Retina (tissue), 1 donor: ENCODE data around the gene PIK3CA.
A peak's percentile ranks its signal among the peaks of the same experiment; 100 is the strongest.
"Not testable (repeated sequence)": the region's sequence is repeated elsewhere in the genome, so short reads cannot be mapped to it uniquely, and the experiment has no call there.

Source experiments
- DNase-seq: peaks from one replicate; pipeline ENCODE4 v3.0.0-alpha.2; 2016

The PIK3CA gene

DNA sequence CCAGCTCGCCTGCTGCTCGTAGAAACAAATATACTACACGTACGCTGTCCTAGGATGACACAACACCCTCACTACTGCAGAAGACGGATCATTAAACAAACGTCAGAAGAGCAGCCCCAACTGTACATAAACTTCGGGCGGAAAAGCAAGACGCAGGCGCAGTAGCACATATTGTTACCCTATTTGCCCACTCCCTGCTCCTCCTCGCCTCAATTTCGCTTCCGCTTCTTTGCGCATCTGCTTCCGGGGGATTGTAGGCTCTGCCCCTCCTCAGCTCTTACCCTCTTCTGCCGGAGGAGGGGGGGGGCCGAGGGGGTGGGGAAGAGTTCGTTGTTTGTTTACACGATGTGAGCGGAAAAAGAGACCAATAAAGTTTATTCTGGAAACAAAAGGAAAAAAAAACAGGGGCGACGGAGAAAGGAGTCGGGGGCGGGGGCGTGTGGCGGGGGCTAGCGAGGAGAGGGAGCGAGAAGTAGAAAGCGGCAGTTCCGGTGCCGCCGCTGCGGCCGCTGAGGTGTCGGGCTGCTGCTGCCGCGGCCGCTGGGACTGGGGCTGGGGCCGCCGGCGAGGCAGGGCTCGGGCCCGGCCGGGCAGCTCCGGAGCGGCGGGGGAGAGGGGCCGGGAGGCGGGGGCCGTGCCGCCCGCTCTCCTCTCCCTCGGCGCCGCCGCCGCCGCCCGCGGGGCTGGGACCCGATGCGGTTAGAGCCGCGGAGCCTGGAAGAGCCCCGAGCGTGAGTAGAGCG is at the start of gene PIK3CA:
PIK3CA (plus strand) TSS at position 485 of the 743 bp plus-strand sequence. CDS start 50,469 bp downstream, outside the sequence.
- DNase-seq = peak; percentile 93

DNA sequence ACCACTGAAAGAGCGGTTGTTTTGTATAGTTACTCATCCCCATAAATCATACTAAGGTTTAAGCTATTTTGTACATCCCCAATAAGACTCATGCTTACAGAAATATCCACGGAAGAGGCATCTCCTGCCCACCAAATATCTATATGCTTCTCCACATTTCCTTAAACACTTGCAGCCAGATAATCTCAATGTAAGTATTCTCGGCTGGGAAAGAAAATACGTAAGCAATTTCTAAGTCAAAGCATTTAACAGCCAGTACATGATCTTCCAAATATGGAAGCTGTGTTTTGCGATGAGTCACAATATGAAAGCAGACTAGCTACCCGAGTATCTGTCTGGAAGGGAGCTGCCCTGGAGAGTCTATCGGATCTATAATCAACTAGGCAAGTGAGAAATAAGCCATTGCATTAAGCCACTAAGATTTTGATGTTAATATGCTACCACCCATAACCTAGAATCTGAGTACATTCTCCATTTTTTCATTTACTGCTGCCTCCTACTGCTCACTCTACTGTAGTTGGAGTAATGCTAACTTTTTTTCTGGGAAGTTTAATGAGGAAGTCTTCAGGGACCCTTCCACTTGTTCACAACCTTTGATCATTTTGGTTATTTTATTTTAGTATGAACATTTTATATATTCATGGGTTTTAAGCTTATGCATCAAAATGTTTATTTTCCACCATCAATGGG is 49.6 kb upstream of the PIK3CA start:
- DNase-seq = no peak

DNA sequence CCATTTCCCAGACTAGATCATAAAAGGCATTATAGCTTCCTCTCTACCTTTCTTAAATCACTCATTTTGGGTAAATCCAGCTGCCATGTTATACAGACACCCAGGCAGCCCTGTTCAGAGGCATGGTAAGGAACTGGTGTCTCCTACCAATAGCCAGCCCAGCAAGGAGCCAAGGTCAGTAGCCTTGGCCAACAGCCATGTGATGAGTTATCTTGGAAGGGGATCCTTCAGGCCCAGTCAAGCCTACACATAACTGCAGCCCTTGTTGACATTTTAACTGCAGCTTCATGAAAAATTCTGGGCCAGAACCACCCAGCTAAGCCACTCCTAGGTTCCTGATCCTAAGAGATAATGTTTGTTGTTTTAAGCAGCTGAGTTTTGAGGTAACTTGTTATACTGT is 47.5 kb upstream of the PIK3CA start:
- DNase-seq = no peak

DNA sequence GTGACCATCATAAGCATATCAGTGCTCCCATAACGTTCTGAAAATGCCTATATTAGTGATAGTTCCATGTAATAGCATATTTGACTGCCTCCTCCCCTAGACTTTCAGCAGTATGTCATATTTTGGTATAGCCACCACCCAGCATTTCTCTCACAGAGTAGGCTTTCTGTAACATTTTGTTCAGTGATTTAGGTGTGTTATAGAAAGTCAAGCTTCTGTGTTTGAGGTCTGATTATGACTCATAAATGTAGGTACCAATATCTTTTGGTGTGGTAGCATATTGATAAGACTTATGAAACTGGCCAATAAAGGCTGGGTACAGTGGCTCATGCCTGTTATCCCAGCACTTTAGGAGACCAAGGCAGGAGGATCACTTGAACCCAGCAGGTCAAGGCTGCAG is 42.3 kb upstream of the PIK3CA start:
- DNase-seq = no peak

DNA sequence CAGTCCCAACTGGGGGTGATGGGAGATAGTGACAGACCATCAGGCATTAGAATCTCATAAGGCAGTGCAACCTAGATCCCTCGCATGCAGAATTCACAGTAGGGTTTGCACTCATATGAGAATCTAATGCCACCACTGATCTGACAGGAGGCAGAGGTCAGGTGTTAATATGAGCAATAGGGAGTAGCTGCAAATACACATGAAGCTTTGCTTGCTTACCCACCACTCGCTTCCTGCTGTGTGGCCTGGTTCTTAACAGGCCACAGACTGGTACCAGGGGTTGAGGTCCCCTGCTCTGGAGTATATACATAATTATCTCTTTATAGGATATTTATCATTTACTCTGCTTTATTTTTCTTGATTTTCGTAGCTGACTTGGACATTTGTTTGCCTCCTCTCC is 40.5 kb upstream of the PIK3CA start:
- DNase-seq = no peak

DNA sequence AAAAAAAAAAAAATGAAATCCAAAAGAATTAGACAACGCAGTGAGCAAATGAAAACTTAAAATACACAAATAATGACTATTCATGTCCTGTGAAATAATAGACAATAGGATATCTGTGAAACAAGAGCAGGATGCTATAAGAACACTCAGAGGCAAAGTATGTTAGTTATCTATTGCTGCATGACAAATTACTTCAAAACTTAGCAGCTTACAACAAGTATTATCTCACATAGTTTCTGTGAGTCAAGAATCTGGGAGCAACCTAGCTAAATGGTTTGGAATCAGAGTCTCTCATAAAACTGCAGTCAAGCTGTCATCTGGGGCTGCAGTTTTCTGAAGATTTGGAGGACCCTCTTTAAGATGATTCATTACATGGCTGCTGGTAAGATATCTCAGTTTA is 40.1 kb upstream of the PIK3CA start:
- DNase-seq = no peak

DNA sequence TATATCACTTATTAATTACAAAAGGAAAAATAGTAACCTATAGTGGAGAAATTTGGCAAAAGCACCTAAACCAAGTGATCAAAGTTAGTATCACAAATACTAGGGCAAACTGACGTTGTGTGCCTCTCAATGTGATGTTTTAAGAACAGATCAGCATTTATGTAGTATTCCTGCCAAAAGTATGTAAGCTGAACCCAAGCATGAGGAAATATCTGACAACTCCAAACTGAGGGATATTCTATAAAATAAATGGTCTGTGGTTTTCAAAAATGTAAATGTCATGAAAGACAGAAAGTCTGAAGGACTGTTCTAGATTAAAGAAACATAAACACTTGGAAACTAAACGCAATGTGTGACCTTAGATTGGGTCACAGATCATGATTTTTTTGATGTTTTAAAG is 34.3 kb upstream of the PIK3CA start:
- no peak for DNase-seq

DNA sequence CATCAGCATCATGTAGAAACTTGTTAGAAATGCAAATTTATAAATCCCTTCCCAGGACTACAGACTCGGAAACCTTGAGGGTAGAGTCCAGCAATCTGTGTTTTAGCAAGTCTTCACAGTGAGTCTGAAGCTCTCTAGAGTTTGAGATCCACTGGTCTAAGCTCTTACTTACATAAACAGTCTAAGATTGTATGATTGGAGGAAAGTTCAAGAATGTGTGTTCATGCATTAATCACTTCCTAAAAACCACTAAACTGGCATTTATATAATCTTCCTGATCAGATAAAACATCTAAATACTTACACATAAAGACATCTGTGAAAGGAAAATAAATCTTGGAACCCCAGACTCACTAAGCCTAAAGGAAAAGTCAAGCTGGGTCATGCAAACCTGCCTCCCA is 32.7 kb upstream of the PIK3CA start:
- DNase-seq = not testable (repeated sequence)

DNA sequence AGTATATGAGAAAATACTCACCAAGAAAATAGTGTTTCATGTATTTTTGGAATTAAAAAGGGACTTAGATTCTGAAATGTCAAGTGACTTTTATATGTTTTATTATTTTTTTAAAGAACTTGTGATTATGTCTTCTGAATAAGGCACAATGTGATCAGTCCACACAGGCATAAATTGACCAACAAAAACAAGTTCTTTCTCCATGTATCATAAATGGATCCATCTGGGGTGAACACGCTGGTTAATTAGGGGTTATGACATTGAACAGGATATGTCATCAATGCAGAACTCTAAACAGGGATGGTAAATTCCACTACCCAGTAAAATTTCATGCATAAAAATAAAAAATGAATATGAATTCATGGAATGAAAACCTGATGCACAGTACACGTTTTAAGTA is 31.3 kb upstream of the PIK3CA start:
- no peak for DNase-seq

DNA sequence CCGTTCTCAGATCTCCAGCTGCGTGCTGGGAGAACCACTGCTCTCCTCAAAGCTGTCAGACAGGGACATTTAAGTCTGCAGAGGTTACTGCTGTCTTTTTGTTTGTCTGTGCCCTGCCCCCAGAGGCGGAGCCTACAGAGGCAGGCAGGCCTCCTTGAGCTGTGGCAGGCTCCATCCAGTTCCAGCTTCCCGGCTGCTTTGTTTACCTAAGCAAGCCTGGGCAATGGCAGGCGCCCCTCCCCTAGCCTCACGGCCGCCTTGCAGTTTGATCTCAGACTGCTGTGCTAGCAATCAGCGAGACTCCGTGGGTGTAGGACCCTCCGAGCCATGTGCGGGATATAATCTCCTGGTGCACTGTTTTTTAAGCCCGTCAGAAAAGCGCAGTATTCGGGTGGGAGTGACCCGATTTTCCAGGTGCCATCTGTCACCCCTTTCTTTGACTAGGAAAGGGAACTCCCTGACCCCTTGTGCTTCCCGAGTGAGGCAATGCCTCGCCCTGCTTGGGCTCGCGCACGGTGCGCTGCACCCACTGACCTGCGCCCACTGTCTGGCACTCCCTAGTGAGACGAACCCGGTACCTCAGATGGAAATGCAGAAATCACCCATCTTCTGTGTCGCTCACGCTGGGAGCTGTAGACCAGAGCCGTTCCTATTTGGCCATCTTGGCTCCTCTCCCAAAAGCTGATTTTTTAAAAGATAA is 15.8 kb upstream of the PIK3CA start:
- DNase-seq = not testable (repeated sequence)

DNA sequence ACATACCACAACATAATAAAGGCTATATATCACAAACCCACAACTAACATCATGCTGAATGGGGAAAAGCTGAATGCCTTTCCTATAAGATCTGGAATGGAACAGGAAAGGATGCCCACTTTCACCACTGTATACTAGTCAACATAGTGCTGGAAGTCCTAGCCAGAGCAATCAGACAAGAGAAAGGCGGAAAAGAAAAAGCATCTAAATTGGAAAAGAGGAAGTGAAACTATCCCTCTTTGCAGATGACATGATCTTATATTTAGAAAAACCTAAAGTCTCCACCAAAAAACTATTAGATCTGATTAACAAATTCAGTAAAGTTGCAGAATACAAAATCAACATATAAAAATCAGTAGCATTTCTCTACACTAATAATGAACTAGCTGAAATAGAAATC is 14.6 kb upstream of the PIK3CA start:
- DNase-seq = no peak

DNA sequence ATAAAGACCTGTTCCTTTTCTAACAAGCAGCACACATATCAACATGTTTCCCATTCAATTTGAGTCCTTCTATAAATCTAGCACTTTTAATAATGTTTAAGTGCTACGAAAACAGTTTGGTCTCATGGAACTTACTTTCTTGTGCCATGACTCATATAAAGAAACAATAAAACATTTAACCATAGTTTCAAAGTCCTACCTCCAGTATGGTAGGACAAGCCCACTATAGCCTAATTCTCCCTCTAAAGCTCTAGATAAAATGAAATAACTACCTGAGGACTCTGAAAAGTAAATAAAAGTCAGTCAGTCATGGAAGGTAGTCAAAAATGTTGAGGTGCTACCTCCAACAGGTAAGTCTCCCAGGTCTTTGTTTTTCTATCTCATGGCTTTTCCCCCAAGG is 12.0 kb upstream of the PIK3CA start:
- no peak for DNase-seq

DNA sequence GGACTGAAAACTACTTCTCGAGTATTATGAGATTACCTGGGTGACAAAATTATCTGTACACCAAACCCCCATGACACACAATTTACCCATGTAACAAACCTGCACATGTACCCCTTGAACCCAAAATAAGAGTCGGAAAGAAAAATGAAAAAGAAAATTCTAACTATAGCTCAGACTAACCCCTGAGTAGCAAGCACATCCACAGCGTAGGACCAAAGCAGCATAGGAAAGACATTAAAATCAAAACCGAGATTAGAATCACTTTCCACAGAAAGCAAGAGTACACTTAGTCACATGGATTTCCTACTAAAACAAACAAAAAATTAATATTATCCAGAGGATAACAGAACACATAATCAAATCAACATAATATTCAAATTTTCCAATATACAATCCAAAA is 6.3 kb upstream of the PIK3CA start:
- no peak for DNase-seq

DNA sequence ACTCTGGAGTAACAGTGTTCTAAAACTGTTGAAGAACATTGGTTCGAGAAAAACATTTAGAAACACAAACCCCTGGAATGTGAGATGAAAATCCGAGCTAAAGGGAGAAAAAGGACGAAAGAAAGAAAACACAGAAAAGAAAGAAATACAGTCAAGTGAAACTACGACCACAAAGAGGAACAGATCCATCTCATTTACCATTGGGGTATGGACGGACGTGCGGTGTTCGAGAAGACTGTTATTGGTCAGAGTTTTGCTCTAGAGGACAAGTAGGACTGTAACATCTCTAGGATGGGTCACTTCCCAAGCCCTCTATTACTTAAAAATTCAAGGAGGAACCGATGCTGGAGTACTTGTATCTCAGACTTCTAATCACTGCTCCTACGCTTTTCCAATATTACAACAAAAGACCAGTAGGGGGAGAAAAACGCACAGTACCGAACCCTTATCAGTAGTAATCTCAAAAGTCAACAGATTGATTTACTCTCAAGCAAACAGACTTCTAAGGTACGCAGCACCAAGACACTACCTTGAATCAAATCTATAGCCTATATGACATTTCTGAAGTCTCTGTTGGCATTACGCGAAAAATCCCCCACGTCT is 1.1 kb upstream of the PIK3CA start:
- peak; percentile 80 for DNase-seq

DNA sequence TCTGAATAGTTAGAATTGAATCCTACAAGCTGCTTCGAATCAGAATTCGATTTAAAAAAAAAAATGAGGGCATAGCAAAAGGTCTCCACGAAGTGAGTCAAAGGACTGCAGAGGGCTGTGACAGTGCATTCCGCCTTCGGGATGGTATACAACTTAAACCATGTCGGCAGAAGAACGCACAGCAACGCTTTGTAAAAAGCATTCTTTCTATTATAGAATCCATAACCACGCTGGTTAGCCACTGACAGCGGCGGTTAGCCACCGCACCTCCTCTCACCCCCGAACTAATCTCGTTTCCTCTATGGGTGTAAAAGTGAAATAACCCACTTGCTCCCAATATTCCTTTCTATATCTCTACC is 664 bp upstream of the PIK3CA start:
- no peak for DNase-seq

DNA sequence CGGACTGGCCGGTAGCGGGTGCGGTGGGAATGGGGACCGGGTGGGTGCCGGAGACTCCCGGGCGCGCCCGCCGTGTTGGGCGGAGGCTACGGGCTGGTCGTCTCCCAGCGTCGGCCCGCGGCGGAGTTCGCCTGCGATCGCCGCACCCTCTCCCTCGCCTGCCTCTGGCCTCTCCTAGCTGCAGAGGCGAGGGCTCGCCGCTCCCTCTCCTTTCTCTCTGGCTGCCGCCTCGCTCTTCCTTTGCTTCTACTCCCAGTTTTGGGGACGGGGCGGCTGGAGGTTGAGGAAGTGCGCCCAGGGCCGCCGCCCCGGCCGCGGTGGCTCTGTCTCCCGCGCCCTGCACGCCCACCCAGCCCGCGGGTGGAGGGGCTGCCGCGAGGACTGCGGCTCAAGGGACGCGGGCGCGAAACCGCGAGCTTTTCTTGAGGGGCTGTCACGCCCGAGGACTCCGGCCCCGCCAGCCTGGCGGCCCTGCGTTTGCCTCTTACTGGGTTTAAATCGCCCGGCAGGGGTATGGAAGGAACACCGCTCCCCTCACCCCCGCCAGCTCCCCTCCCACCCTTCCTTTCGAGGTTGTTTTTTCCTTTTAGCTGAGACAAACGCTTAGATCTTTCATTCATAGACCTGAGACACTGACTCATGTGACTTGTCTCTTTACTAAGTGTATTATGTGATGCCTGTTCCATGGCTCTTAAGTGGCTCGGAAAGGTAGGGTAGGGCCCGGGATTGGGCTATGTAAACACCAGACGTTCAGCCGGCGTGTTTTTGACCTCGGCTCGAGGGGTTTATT is 654 bp downstream of the PIK3CA start:
- DNase-seq = peak; percentile 89

DNA sequence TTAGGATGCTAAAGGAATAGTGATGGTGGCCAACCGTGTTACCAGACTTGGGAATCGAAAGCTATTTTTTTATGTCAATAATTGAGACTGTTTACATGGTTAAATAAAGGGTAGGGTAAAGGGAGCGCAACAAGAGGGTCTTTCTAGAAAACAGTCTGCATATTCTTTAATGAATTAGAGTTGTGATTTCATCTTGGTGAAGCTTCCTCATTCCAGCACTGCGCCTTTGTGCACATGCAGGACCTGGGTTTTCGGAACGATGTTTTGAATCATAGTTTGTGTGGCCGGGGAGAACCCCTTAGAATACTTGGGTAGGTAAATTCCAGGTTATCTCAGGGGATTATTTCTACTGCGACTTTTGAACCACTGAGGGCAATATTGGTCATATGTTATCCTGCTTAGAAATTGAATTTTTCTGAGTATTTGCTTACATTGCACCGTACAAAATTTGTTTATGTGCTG is 1.3 kb downstream of the PIK3CA start:
- DNase-seq = no peak

DNA sequence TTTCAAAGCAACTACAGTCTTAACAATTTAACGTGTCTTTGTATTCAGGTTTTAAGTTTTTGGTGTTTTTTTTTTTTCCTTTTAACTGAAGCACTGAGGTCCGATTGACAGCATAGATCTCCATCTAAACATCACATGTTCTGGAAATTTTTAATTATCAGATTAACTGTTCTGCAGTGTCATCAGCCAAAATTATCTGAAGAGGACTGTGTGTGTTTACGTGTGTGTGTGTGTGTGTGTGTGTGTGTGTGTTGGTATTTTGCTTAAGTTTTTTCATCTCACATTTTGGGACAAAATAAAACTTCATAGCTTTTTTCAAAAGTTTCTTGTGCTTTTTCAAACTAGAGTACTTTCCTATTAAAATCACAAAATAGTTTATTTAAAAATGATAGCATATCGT is 1.8 kb downstream of the PIK3CA start:
- DNase-seq = no peak

DNA sequence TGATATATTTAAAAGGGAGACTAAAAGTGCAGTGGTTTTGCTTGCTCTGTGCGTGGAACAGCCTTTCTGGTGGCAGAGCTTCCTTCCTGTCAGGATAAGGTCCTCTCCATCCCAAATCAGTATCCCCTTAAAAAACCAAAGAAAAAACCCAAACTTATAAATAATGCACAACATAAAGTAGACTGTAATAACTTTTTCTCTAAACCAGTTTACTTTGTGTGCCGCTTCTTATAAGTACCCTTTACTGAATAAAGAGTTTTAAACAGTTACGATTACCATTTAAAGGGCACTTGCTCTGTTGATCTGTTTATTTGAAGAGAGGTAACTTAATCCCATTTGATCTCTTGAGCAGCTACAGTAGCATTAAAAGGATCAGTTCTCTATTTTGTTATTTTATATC is 2.5 kb downstream of the PIK3CA start:
- DNase-seq = no peak

DNA sequence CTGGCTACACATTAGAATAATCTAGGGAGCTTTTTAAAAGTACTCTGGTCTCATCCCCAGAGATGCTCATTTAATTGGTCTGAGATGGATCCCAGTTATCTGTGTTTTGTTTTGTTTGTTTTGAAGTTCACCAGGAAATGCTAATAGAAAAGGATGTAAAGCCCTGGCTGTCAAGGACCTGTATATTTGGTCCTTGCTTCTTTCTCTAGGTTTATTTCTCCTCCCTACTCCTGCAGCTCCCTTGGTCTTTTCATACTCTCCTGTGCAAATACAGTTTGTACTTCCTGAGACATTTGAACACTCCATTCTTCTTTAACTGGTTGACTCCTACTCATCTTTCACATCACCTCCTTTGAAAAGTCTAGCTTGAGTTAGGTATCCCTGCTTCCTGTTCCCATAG is 3.3 kb downstream of the PIK3CA start:
- no peak for DNase-seq

DNA sequence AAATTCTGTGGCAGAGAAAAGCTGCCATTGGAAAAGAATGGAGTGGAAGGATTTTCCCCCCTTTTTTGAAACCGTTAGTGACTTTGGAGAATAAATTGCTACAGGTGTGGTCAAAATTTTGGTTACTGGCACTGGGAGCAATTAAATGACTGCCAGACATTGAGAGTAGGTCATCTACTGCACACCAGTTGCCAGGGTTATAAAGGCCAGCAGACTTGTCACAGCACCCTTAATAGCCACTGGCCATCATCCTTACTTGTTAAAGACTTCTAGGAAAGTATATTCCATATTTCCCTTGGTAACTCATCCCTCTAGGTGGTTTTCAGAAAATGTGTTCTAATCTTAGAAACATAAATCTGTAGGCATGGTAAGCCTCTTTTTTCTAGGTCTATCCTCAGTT is 8.0 kb downstream of the PIK3CA start:
- no peak for DNase-seq

DNA sequence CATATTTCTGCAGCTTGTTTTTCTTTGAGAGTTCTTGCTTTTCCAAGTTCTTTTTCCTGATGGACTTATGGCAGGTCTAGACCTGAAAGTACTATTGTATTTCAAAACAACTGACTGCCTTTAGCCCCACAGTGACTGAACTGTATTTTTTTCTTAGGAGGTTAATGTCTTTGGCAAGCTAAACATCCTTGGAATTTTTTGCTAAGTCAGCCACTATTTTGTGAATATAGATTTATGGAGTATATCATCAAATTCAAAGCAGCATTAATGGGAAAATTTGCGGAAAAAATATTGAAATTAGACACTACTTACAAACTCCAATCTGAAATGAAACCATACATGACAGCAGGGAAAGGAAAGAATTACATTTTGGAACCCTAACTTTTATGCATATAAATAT is 8.6 kb downstream of the PIK3CA start:
- no peak for DNase-seq
